PC-3 (cell line): ENCODE measurements around the gene KIAA1217.

Experiments used
- EZH2 ChIP-seq: fragments of 300-600 bp; sonication (generic); IDR thresholded peaks from one replicate; pipeline ENCODE4 v1.6.1; 2017; ENCODE audit warnings: antibody characterized with exemption, mild to moderate bottlenecking, low read length; ENCODE audit not compliant: unreplicated experiment
- EZH2phosphoT487 ChIP-seq: fragments of 300-600 bp; sonication (generic); IDR thresholded peaks from 2 replicates; pipeline ENCODE4 v1.6.1; 2018; ENCODE audit warnings: mild to moderate bottlenecking, antibody characterized with exemption, low read length, borderline replicate concordance
- TF ChIP-seq, protein P1 (sequence below): fragments of 300-600 bp; sonication (generic); conservative IDR thresholded peaks from 2 replicates; pipeline ENCODE4 v1.5.1; 2017; ENCODE audit warnings: antibody characterized with exemption, low read depth, mild to moderate bottlenecking, low read length

DNA sequence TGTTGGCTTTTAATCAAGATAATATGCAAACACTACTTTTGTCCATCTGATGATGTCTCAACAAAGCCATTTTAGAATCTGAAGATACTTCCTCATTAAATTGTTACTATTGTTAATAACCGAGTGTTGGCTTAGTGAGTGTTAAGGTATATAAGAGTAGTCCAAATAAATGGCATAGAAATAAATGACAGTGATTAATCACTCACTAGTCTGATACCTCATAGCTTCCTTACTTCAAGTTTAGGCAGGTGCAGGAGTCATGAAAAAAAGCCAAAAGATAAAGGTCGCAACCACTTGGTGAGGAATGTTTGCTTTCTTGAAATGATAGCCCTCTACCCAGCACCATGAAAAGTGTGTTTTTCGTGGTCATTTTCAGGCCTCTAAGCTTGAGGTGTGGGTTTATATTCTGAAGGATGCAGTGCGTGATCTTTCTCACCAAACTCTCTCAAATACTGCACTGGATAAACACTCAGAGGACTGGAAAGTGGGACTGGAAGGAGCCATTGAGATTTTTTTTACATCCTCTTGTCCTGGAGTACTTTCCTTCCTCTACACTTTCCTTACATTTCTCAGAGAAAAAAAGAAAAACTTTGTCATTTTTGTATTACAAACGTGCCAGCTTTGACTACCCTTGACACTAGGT is 138.1 kb downstream of the KIAA1217 start:
- TF ChIP-seq, protein P1, sequence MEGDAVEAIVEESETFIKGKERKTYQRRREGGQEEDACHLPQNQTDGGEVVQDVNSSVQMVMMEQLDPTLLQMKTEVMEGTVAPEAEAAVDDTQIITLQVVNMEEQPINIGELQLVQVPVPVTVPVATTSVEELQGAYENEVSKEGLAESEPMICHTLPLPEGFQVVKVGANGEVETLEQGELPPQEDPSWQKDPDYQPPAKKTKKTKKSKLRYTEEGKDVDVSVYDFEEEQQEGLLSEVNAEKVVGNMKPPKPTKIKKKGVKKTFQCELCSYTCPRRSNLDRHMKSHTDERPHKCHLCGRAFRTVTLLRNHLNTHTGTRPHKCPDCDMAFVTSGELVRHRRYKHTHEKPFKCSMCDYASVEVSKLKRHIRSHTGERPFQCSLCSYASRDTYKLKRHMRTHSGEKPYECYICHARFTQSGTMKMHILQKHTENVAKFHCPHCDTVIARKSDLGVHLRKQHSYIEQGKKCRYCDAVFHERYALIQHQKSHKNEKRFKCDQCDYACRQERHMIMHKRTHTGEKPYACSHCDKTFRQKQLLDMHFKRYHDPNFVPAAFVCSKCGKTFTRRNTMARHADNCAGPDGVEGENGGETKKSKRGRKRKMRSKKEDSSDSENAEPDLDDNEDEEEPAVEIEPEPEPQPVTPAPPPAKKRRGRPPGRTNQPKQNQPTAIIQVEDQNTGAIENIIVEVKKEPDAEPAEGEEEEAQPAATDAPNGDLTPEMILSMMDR = no peak
- TF ChIP-seq EZH2phosphoT487 (no peak), EZH2 (no peak)
